AML-193 (cell line): ENCODE data around the gene PPP2R5A.
"Not testable (repeated sequence)": the region's sequence is repeated elsewhere in the genome, so short reads cannot be mapped to it uniquely, and the experiment has no call there.

Experiments
- DNase-seq, 2 experiments: peaks; one replicate each; lab custom pipeline; 2025; lab: John Stamatoyannopoulos, UW

PPP2R5A gene

GRCh38 chr1:212355230-212355969, 70.2 kb downstream of the PPP2R5A start:
- DNase-seq: no peak

GRCh38 chr1:212359794-212360479, 74.7 kb downstream of the PPP2R5A start:
- DNase-seq: no peak

GRCh38 chr1:212364985-212365384, 79.8 kb downstream of the PPP2R5A start:
- no peak for DNase-seq

- no peak for DNase-seq
Measured at GRCh38 chr1:212366901-212367300, 81.7 kb downstream of the PPP2R5A start.

GRCh38 chr1:212367474-212368072, 82.4 kb downstream of the PPP2R5A start:
- DNase-seq: no peak

- peak; percentile 68 to 78 for DNase-seq
Measured at GRCh38 chr1:212368073-212368484, 82.9 kb downstream of the PPP2R5A start.

- DNase-seq: no peak
Measured at GRCh38 chr1:212375986-212376385, 90.8 kb downstream of the PPP2R5A start.

GRCh38 chr1:212377644-212378043, 92.4 kb downstream of the PPP2R5A start:
- DNase-seq: no peak

- DNase-seq: no peak
Measured at GRCh38 chr1:212379366-212379765, 94.2 kb downstream of the PPP2R5A start.

GRCh38 chr1:212381397-212382035, 96.3 kb downstream of the PPP2R5A start:
- no peak for DNase-seq

GRCh38 chr1:212386029-212386428, 100.8 kb downstream of the PPP2R5A start:
- DNase-seq: no peak

- no peak for DNase-seq
Measured at GRCh38 chr1:212388985-212389716, 103.9 kb downstream of the PPP2R5A start.

GRCh38 chr1:212395678-212396437, 110.6 kb downstream of the PPP2R5A start:
- not testable (repeated sequence) for DNase-seq

GRCh38 chr1:212396638-212397037, 111.4 kb downstream of the PPP2R5A start:
- DNase-seq: no peak

- DNase-seq: no peak
Measured at GRCh38 chr1:212397171-212397570, 112.0 kb downstream of the PPP2R5A start.

GRCh38 chr1:212401042-212401441, 115.8 kb downstream of the PPP2R5A start:
- no peak for DNase-seq

GRCh38 chr1:212401838-212402582, 116.8 kb downstream of the PPP2R5A start:
- DNase-seq: no peak

- no peak for DNase-seq
Measured at GRCh38 chr1:212402666-212403321, 117.6 kb downstream of the PPP2R5A start.

- DNase-seq: peak; percentile 10 to 14
Measured at GRCh38 chr1:212410231-212410820, 125.1 kb downstream of the PPP2R5A start.
